Heart left ventricle (tissue), 16 donors: ENCODE measurements around the gene PAMR1. TPM values are rescaled to one million over a fixed set of nuclear protein-coding genes. Genes with fewer than 3 reads are reported as not detected.

Source experiments
- ATAC-seq, 4 donors: fragments of 200-7000 bp; cut with Tn5 transposase; one replicate each; pipeline ENCODE4 v1.9.1; 2020 to 2022; ENCODE audit warnings: moderate library complexity in 4 of 4, mild to moderate bottlenecking in 3 of 4, moderate number of reproducible peaks in 1 of 4
- DNase-seq, 5 donors: peaks; one replicate each; pipeline ENCODE4 v3.0.0-alpha.2; 2020
- H3K27ac ChIP-seq, 12 donors: fragments of 200-600 bp; sonication (generic) in 4 of 12; one replicate each; pipeline versions ENCODE4 v1.5.0 to v1.8.0; 2016 to 2022; ENCODE audit warnings: mild to moderate bottlenecking in 2 of 12
- H3K27me3 ChIP-seq, 9 donors: fragments of 200-600 bp; sonication (generic) in 2 of 9; one replicate each; pipeline versions ENCODE4 v1.5.1 to v1.8.0; 2016 to 2022; ENCODE audit warnings: mild to moderate bottlenecking in 3 of 9
- H3K36me3 ChIP-seq, 9 donors: fragments of 200-600 bp; sonication (generic) in 2 of 9; one replicate each; pipeline versions ENCODE4 v1.5.0 to v1.8.0; 2018 to 2022; ENCODE audit warnings: mild to moderate bottlenecking in 2 of 9
- H3K4me1 ChIP-seq, 12 donors: fragments of 200-600 bp; sonication (generic) in 4 of 12; one replicate each; pipeline versions ENCODE4 v1.5.0 to v1.8.0; 2016 to 2022; ENCODE audit warnings: mild to moderate bottlenecking in 3 of 12
- H3K4me3 ChIP-seq, 12 donors: fragments of 200-600 bp; sonication (generic) in 4 of 12; one replicate each; pipeline versions ENCODE4 v1.5.0 to v1.8.0; 2017 to 2022; ENCODE audit warnings: mild to moderate bottlenecking in 9 of 12, moderate library complexity in 4 of 12
- H3K9me3 ChIP-seq, 12 donors: fragments of 200-600 bp; sonication (generic) in 4 of 12; one replicate each; pipeline versions ENCODE4 v1.5.0 to v1.8.0; 2016 to 2022; ENCODE audit warnings: mild to moderate bottlenecking in 1 of 12
- POLR2A ChIP-seq, 2 donors: fragments of 450-650 bp; IDR thresholded peaks; one replicate each; pipeline ENCODE4 v1.6.1; 2017; ENCODE audit warnings: antibody characterized with exemption in 2 of 2, mild to moderate bottlenecking in 2 of 2, moderate library complexity in 2 of 2
- WGBS, 4 donors: extraction: QIAGEN DNeasy Blood & Tissue Kit in 2 of 4; methylation state at CpG; one replicate each; pipeline versions ENCODE4 v1.1.5 to v1.1.7; 2013 to 2018; 5-methylcytosine and 5-hydroxymethylcytosine counted together
- intact Hi-C, 10 donors: fragments of 100-400 bp; cut with DNase I; formaldehyde crosslinking; loops; one replicate each; pipeline versions ENCODE4 v1.11.1 to v1.14.2; 2022
- polyA plus RNA-seq, 2 donors: library from polyadenylated mRNA; stranded (reverse); fragments of 200-250 nt; gene quantifications; one replicate each; pipeline ENCODE4 v1.2.3, GENCODE V29; 2013
- total RNA-seq, 9 donors: library from RNA; depleted of rRNA in 2 of 9; stranded (reverse); fragments of >200 nt in 2 of 9; fragmentation: NEBNext Ultra II Directional in 3 of 9; extraction: Animal tissue kit (Norgen Biotek cat#: 25700) in 3 of 9; gene quantifications; one replicate each; pipeline versions ENCODE4 v1.1.0 to v1.2.4, GENCODE V29; 2016 to 2023
- TF ChIP-seq, protein P1 (sequence below), 12 donors: fragments of 200-600 bp; sonication (generic) in 4 of 12; IDR thresholded peaks; one replicate each; pipeline versions ENCODE4 v1.5.0 to v1.8.0; 2018 to 2022; ENCODE audit warnings: antibody characterized with exemption in 12 of 12, mild to moderate bottlenecking in 5 of 12
- donor health status: ischemic (EF 13 %, LVEDD 7.1; RV severe dilation, severe dysfunction).
- donor health status: healthy with polysubstance abuse.
- donor health status: DM: no; HTN: yes; CAD: no.
- donor health status: DM: no; HTN: no; CAD: no.
- donor health status: ischemic (EF 25% LVEDD 6.9; RV normal size, moderate dysfunction).
- donor health status: ischemic (EF 25% LVEDD 5.7; RV mildly dilated, moderate dysfunction).
- donor health status: healthy.
- donor health status: DM: yes; HTN: yes; CAD: no.
- donor health status: ischemic (EF 35%, LVEDD 5.7; RV mildly dilated, moderate dysfunction).
- donor health status: nonischemic (EF 11% LVEDD 7.7; RV severe dilation, severe dysfunction).
- donor health status: DM: yes; HTN: yes; CAD: no.
- donor health status: PGD.
- donor health status: ischemic (EF 29% LVEDD 5.4; RV normal size, mild dysfunction).
- donor health status: nonischemic (EF 23%, LVEDD 6.1; RV moderate dilation, normal function).

The PAMR1 gene
- total and polyA plus RNA-seq, 11 donors = 3.5 to 18.3 (median 7.0) TPM

GRCh38 chr11:35529971-35530495, 4.6 kb upstream of the PAMR1 start:
- Histone ChIP-seq H3K36me3 (no peaks in the 10 kb centered on the region), H3K4me1 (peaks cover 0 to 23% (median 0%) of the 10 kb centered on the region in 12 donors), H3K9me3 (no peaks in the 10 kb centered on the region), H3K4me3 (no peak overlapping the region), H3K27me3 (peaks cover 4 to 36% (median 14%) of the 10 kb centered on the region in 9 donors), H3K27ac (no peak overlapping the region)
- ATAC-seq (peak in 3 of 4 donors; percentile 21 to 54 (median 40)), DNase-seq (peak in 2 of 5 donors; percentile 47 to 50)
- TF ChIP-seq, protein P1, sequence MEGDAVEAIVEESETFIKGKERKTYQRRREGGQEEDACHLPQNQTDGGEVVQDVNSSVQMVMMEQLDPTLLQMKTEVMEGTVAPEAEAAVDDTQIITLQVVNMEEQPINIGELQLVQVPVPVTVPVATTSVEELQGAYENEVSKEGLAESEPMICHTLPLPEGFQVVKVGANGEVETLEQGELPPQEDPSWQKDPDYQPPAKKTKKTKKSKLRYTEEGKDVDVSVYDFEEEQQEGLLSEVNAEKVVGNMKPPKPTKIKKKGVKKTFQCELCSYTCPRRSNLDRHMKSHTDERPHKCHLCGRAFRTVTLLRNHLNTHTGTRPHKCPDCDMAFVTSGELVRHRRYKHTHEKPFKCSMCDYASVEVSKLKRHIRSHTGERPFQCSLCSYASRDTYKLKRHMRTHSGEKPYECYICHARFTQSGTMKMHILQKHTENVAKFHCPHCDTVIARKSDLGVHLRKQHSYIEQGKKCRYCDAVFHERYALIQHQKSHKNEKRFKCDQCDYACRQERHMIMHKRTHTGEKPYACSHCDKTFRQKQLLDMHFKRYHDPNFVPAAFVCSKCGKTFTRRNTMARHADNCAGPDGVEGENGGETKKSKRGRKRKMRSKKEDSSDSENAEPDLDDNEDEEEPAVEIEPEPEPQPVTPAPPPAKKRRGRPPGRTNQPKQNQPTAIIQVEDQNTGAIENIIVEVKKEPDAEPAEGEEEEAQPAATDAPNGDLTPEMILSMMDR (IDR thresholded peaks at IDR 0.05) = no peak
- no peak for TF ChIP-seq POLR2A (IDR thresholded peaks at IDR 0.05)
- intact Hi-C loops = no loop called here
- WGBS, 4 donors = 34 to 61% (median 49%) methylated on average over 2 of the region's 2 CpGs

DNA sequence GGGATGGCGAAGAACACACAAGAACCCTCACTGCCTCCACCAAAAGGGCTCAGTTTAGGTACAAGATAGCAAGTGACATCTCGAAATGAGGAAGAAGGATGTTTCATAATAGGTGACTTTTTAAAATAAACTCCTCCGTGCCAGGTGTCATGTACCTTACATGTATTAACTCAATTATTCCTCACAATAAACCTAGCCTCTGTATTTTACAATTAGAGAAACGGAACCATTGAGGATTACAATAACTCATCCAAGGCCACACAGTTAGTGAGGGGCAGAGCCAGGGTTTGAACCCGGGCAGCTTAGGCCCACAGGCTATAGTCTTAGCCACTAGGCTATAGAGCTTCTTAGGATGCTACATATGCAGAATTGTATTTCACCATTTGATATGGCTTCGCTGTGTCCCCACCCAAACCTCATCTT, 965 bp upstream of the PAMR1 start:
- Histone ChIP-seq H3K4me3 (peak overlapping the region in 2 of 12 donors; percentile 53 to 61), H3K9me3 (no peaks in the 10 kb centered on the region), H3K27ac (no peak overlapping the region), H3K36me3 (no peaks in the 10 kb centered on the region), H3K4me1 (peaks cover 0 to 27% (median 0%) of the 10 kb centered on the region in 12 donors), H3K27me3 (peaks cover 4 to 54% (median 17%) of the 10 kb centered on the region in 9 donors)
- ATAC-seq (no peak), DNase-seq (no peak)
- WGBS, 4 donors = 45 to 66% (median 55%) methylated on average over 6 of the region's 6 CpGs
- intact Hi-C loops = no loop called here
- no peak for TF ChIP-seq POLR2A (IDR thresholded peaks at IDR 0.05)

- Histone ChIP-seq H3K27ac (peak overlapping the region in 7 of 12 donors; percentile 20 to 73 (median 53)), H3K4me1 (peaks cover 0 to 18% (median 0%) of the 10 kb centered on the region in 12 donors), H3K36me3 (no peaks in the 10 kb centered on the region), H3K27me3 (peaks cover 4 to 64% (median 17%) of the 10 kb centered on the region in 9 donors), H3K4me3 (peak overlapping the region in 10 of 12 donors; percentile 28 to 61 (median 52)), H3K9me3 (no peaks in the 10 kb centered on the region)
- DNase-seq (no peak), ATAC-seq (peak in 2 of 4 donors; percentile 14 to 46)
- no peak for TF ChIP-seq POLR2A (IDR thresholded peaks at IDR 0.05)
- TF ChIP-seq, protein P1 (IDR thresholded peaks at IDR 0.05) = no peak
- WGBS, 4 donors = 45 to 56% (median 52%) methylated on average over 4 of the region's 4 CpGs
- intact Hi-C loops = no loop called here
Observed at GRCh38 chr11:35524780-35525179, 636 bp downstream of the PAMR1 start.

- peak overlapping the region in 6 of 12 donors; percentile 25 to 73 (median 54) for H3K27ac ChIP-seq
- peaks cover 4 to 64% (median 17%) of the 10 kb centered on the region in 9 donors for H3K27me3 ChIP-seq
- TF ChIP-seq POLR2A (IDR thresholded peaks at IDR 0.05) = no peak
- TF ChIP-seq, protein P1 (IDR thresholded peaks at IDR 0.05) = no peak
- 58 to 67% (median 61%) methylated on average over 5 of the region's 5 CpGs for WGBS, 4 donors
- intact Hi-C loops = no loop called here
- no peaks in the 10 kb centered on the region for H3K36me3 ChIP-seq
- ATAC-seq (no peak), DNase-seq (no peak)
- peaks cover 0 to 16% (median 0%) of the 10 kb centered on the region in 12 donors for H3K4me1 ChIP-seq
- H3K9me3 ChIP-seq = no peaks in the 10 kb centered on the region
- peak overlapping the region in 9 of 12 donors; percentile 4 to 61 (median 52) for H3K4me3 ChIP-seq
Observed at GRCh38 chr11:35523861-35524260, 1.6 kb downstream of the PAMR1 start.
